HepG2 (cell line): Measurements from ENCODE around the gene OR4S2.

Source experiments
- EZH2 ChIP-seq: conservative IDR thresholded peaks from 2 replicates; pipeline ENCODE4 v1.6.1; 2012; ENCODE audit warnings: mild to moderate bottlenecking, low read depth, low read length, moderate library complexity
- POLR2A ChIP-seq, 2 experiments: IDR thresholded peaks; 2 replicates each; pipeline ENCODE4 v1.6.1; 2011; ENCODE audit warnings: low read depth in 2 of 2, low read length in 2 of 2, mild to moderate bottlenecking in 1 of 2, moderate library complexity in 1 of 2; ENCODE audit not compliant: insufficient read depth in 1 of 2
- SUZ12 ChIP-seq: fragments of 150-350 bp; IDR thresholded peaks from 2 replicates; pipeline ENCODE4 v1.6.1; 2014; ENCODE audit warnings: low read depth, low read length
- TARDBP ChIP-seq: sonication (generic); formaldehyde crosslinking; IDR thresholded peaks from 2 replicates; pipeline ENCODE4 v1.8.0; 2022; ENCODE audit warnings: mild to moderate bottlenecking, missing genetic modification reagents
- YY1 ChIP-seq: IDR thresholded peaks from 2 replicates; pipeline ENCODE4 v1.6.1; 2011; ENCODE audit warnings: low read length, low read depth, moderate library complexity, mild to moderate bottlenecking; ENCODE audit not compliant: insufficient read depth, insufficient replicate concordance
- ZFP82 ChIP-seq: sonication (generic); formaldehyde crosslinking; IDR thresholded peaks from 2 replicates; pipeline ENCODE4 v1.5.1; 2020; ENCODE audit warnings: mild to moderate bottlenecking, missing genetic modification reagents, borderline replicate concordance
- TF ChIP-seq, protein P1 (sequence below): IDR thresholded peaks from 2 replicates; pipeline ENCODE4 v1.6.1; 2016; ENCODE audit warnings: missing compliant biosample characterization, missing genetic modification reagents, borderline replicate concordance
- TF ChIP-seq, protein P2 (sequence below): sonication (generic); formaldehyde crosslinking; IDR thresholded peaks from 2 replicates; pipeline ENCODE4 v1.5.0; 2020; ENCODE audit warnings: mild to moderate bottlenecking, missing genetic modification reagents, moderate library complexity
- TF ChIP-seq, protein P3 (sequence below): IDR thresholded peaks from 2 replicates; pipeline ENCODE4 v1.6.1; 2016; ENCODE audit warnings: low read depth, control low read depth

DNA sequence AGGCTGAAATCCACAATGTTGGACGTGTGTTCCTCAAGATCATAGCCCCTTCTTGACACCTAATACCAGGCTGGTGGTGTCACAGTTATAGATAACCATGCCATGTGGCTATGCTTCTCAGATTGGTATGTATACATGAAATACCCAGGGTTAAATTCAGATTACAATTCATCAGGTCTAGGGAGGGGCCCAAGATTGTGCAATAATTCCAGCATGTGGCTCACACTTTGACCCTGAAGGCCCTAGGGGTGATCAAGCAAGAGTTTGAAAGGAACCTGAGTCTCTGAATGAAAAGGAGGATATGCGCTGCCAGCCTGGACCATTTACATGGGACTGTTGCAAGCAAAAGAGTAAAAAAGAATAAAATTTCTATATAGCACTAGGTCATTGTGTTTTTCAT lies 21.2 kb downstream of the OR4S2 start:
- TF ChIP-seq, protein P1, sequence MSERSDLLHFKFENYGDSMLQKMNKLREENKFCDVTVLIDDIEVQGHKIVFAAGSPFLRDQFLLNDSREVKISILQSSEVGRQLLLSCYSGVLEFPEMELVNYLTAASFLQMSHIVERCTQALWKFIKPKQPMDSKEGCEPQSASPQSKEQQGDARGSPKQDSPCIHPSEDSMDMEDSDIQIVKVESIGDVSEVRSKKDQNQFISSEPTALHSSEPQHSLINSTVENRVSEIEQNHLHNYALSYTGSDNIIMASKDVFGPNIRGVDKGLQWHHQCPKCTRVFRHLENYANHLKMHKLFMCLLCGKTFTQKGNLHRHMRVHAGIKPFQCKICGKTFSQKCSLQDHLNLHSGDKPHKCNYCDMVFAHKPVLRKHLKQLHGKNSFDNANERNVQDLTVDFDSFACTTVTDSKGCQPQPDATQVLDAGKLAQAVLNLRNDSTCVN (CRISPR knock-in tag): no peak
- TF ChIP-seq, protein P2, sequence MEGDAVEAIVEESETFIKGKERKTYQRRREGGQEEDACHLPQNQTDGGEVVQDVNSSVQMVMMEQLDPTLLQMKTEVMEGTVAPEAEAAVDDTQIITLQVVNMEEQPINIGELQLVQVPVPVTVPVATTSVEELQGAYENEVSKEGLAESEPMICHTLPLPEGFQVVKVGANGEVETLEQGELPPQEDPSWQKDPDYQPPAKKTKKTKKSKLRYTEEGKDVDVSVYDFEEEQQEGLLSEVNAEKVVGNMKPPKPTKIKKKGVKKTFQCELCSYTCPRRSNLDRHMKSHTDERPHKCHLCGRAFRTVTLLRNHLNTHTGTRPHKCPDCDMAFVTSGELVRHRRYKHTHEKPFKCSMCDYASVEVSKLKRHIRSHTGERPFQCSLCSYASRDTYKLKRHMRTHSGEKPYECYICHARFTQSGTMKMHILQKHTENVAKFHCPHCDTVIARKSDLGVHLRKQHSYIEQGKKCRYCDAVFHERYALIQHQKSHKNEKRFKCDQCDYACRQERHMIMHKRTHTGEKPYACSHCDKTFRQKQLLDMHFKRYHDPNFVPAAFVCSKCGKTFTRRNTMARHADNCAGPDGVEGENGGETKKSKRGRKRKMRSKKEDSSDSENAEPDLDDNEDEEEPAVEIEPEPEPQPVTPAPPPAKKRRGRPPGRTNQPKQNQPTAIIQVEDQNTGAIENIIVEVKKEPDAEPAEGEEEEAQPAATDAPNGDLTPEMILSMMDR (CRISPR knock-in tag): no peak
- TF ChIP-seq TARDBP (CRISPR knock-in tag): no peak
- no peak for TF ChIP-seq ZFP82 (CRISPR knock-in tag)
- TF ChIP-seq, protein P3, sequence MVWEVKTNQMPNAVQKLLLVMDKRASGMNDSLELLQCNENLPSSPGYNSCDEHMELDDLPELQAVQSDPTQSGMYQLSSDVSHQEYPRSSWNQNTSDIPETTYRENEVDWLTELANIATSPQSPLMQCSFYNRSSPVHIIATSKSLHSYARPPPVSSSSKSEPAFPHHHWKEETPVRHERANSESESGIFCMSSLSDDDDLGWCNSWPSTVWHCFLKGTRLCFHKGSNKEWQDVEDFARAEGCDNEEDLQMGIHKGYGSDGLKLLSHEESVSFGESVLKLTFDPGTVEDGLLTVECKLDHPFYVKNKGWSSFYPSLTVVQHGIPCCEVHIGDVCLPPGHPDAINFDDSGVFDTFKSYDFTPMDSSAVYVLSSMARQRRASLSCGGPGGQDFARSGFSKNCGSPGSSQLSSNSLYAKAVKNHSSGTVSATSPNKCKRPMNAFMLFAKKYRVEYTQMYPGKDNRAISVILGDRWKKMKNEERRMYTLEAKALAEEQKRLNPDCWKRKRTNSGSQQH: no peak
- no peak for TF ChIP-seq EZH2
- no peak for TF ChIP-seq POLR2A (IDR thresholded peaks at IDR 0.05; ENCODE audit: insufficient read depth in 1 of 2, low read depth in 2 of 2, low read length in 2 of 2)
- TF ChIP-seq YY1: no peak
- TF ChIP-seq SUZ12: no peak
